Ovary (tissue), 3 donors: ENCODE results near the gene CCDC175.

Experiments used
- POLR2A ChIP-seq: fragments of 450-650 bp; IDR thresholded peaks from one replicate; pipeline ENCODE4 v1.6.1; 2017; ENCODE audit warnings: antibody characterized with exemption, mild to moderate bottlenecking, moderate library complexity
- TF ChIP-seq, protein P1 (sequence below), 3 donors: fragments of 450-650 bp in 2 of 3; fragments of 200-600 bp in 1 of 3; IDR thresholded peaks; one replicate each; pipeline versions ENCODE4 v1.5.1 to v1.8.0; 2016 to 2022; ENCODE audit warnings: antibody characterized with exemption in 3 of 3, mild to moderate bottlenecking in 1 of 3
- donor health status: DM: no; HTN: no; CAD: no.

DNA sequence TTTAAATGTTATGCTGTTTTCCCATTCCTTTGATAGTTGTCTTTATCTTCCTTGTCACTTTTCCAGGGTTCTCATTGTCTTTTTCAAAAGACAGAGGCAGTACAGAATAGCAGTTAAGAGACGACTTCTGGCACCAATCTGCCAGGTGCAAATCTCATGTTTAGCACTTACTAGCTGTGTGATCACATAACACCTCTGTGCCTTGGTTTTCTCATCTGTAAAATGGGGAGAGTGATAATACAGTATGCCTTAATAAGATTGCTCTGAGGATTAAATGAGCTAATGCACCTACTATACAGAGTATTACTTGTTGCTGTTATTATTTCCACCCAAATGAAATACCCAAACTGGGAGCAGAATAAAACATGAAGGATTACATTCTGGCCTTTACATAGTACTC lies 116.2 kb downstream of the CCDC175 start:
- TF ChIP-seq, protein P1, sequence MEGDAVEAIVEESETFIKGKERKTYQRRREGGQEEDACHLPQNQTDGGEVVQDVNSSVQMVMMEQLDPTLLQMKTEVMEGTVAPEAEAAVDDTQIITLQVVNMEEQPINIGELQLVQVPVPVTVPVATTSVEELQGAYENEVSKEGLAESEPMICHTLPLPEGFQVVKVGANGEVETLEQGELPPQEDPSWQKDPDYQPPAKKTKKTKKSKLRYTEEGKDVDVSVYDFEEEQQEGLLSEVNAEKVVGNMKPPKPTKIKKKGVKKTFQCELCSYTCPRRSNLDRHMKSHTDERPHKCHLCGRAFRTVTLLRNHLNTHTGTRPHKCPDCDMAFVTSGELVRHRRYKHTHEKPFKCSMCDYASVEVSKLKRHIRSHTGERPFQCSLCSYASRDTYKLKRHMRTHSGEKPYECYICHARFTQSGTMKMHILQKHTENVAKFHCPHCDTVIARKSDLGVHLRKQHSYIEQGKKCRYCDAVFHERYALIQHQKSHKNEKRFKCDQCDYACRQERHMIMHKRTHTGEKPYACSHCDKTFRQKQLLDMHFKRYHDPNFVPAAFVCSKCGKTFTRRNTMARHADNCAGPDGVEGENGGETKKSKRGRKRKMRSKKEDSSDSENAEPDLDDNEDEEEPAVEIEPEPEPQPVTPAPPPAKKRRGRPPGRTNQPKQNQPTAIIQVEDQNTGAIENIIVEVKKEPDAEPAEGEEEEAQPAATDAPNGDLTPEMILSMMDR (IDR thresholded peaks at IDR 0.05) = no peak
- TF ChIP-seq POLR2A = no peak
